ENCODE measurements around the gene PRKCH. TPM values are rescaled to one million over a fixed set of nuclear protein-coding genes. Genes with fewer than 3 reads are reported as not detected.

The PRKCH gene
- total and polyA plus RNA-seq, 9 of the 15 experiments (the other 6 are each of a cell fraction or from before 2014, with no cell fraction given) = 0.61 to 4.4 (median 4.0) TPM

GRCh38 chr14:61288720-61289119, 32.7 kb upstream of the PRKCH start (continued):
- no peak for TF ChIP-seq TARDBP (IDR thresholded peaks at IDR 0.05)

- intact Hi-C loops (cut with micrococcal nuclease) = loop anchor here (10.0 kb wide), 1 partner anchor 544 kb away; no protein-coding TSS in a partner anchor
- ATAC-seq = no peak
- Histone ChIP-seq H3K9ac (ENCODE audit: insufficient read depth in 1 of 2, low read depth in 2 of 2, low read length in 2 of 2) (no peak overlapping the region), H3K27ac (ENCODE audit: extremely low read depth, low read depth, low read length) (no peak overlapping the region), H3K4me3 (no peak overlapping the region), H4K20me1 (replicated peaks; ENCODE audit: control insufficient read depth, insufficient read depth, low read length) (no peaks in the 10 kb centered on the region), H3K36me3 (ENCODE audit: control insufficient read depth, insufficient read depth, low read length) (no peaks in the 10 kb centered on the region), H3K27me3 (ENCODE audit: control insufficient read depth in 2 of 2, insufficient read depth in 2 of 2, low read length in 2 of 2) (no peaks in the 10 kb centered on the region; a peak in 1 of 5 replicates), H3K4me1 (replicated peaks in 1 of 2; ENCODE audit: control insufficient read depth in 2 of 2, insufficient read depth in 2 of 2, low read length in 2 of 2) (no peaks in the 10 kb centered on the region), H2AFZ (ENCODE audit: low read depth, low read length) (no peak overlapping the region), H3K9me1 (ENCODE audit: control insufficient read depth, insufficient read depth, low read length) (no peaks in the 10 kb centered on the region), H3K4me2 (ENCODE audit: insufficient read depth, low read length) (no peak overlapping the region), H3K79me2 (ENCODE audit: control insufficient read depth, insufficient read depth, low read length) (no peaks in the 10 kb centered on the region), H3K9me3 (replicated peaks; ENCODE audit: control insufficient read depth, insufficient read depth, low read depth, low read length) (no peaks in the 10 kb centered on the region)
- in situ Hi-C loops (cut with MboI) = loop anchor here (25.0 kb wide), 1 partner anchor 822 kb away; no protein-coding TSS in a partner anchor
- ChIA-PET POLR2A (interaction anchor here (0.8 to 1.1 kb wide), 2 partner anchors 17 to 161 kb away, joined by 3 read pairs; no protein-coding TSS in a partner anchor), CTCF (ENCODE audit: low intra/inter-chr PET ratio) (no interaction called here)
- no peak for DNase-seq (ENCODE audit: extremely low read depth in 1 of 4, low spot score in 3 of 4)
- no peak for FAIRE-seq
- TF ChIP-seq KLF6 (CRISPR knock-in tag; IDR thresholded peaks at IDR 0.05; ENCODE audit: borderline replicate concordance) (no peak), TCF15 (CRISPR knock-in tag; IDR thresholded peaks at IDR 0.05) (no peak), ZNF3 (CRISPR knock-in tag; IDR thresholded peaks at IDR 0.05) (no peak), FOXO4 (CRISPR knock-in tag; IDR thresholded peaks at IDR 0.05) (no peak), RUNX1 (IDR thresholded peaks at IDR 0.05; ENCODE audit: low read depth) (no peak), PCBP1 (IDR thresholded peaks at IDR 0.05; ENCODE audit: low read depth, low read length, poor library complexity, severe bottlenecking) (no peak), PRPF4 (IDR thresholded peaks at IDR 0.05; ENCODE audit: insufficient read depth, low read depth, low read length, poor library complexity, severe bottlenecking) (no peak), VEZF1 (CRISPR knock-in tag; IDR thresholded peaks at IDR 0.05) (no peak), FOS (IDR thresholded peaks at IDR 0.05; ENCODE audit: extremely low read depth, insufficient read length) (no peak), NFIX (CRISPR knock-in tag; IDR thresholded peaks at IDR 0.05; ENCODE audit: low read depth) (no peak), BRF2 (IDR thresholded peaks at IDR 0.05; ENCODE audit: borderline replicate concordance, insufficient read depth, insufficient read length) (no peak), ZNF764 (CRISPR knock-in tag; IDR thresholded peaks at IDR 0.05; ENCODE audit: low read depth) (no peak), ZNF766 (CRISPR knock-in tag; conservative IDR thresholded peaks at IDR 0.05) (no peak)
- no TSS peak for BruUV-seq (replicated peaks)
- WGBS (ENCODE audit: insufficient coverage, low coverage, missing lambda C conversion rate) = 0% methylated on average over 1 of the region's 1 CpG
These were observed 30.7 kb upstream of the PRKCH start for GRCh38 chr14:61290701-61291100.
